ENCODE data around the gene PDZD8. TPM values are rescaled to one million over a fixed set of nuclear protein-coding genes. Genes with fewer than 3 reads are reported as not detected.

The PDZD8 gene
- total RNA-seq, 2 donors from 2014 or later, result 23.0 to 32.9 TPM

- Histone ChIP-seq H3K27ac (no peak overlapping the region), H3K9me3 (no peaks in the 10 kb centered on the region), H3K4me3 (no peak overlapping the region), H3K36me3 (no peaks in the 10 kb centered on the region), H3K4me1 (ENCODE audit: control insufficient read depth in 1 of 2, low read depth in 2 of 2) (no peaks in the 10 kb centered on the region), H3K27me3 (replicated peaks; ENCODE audit: insufficient read depth) (no peaks in the 10 kb centered on the region)
- no peak for DNase-seq (ENCODE audit: low spot score)
- no peak for ATAC-seq (ENCODE audit: insufficient number of reproducible peaks, low FRiP score, low read depth)
- TF ChIP-seq CTCF (IDR thresholded peaks at IDR 0.05), result no peak
Measured at GRCh38 chr10:117254774-117255735, 120.2 kb downstream of the PDZD8 start.

- no peak for TF ChIP-seq CTCF (IDR thresholded peaks at IDR 0.05)
- H3K4me3 ChIP-seq, result no peak overlapping the region
- H3K9me3 ChIP-seq, result no peaks in the 10 kb centered on the region
- DNase-seq (ENCODE audit: low spot score) (no peak), ATAC-seq (ENCODE audit: insufficient number of reproducible peaks, low FRiP score, low read depth) (no peak)
- no peak overlapping the region for H3K27ac ChIP-seq
- H3K27me3 ChIP-seq (replicated peaks; ENCODE audit: insufficient read depth), result no peaks in the 10 kb centered on the region
- H3K4me1 ChIP-seq (ENCODE audit: control insufficient read depth in 1 of 2, low read depth in 2 of 2), result no peaks in the 10 kb centered on the region
- H3K36me3 ChIP-seq, result no peaks in the 10 kb centered on the region
Measured at GRCh38 chr10:117254338-117254737, 120.9 kb downstream of the PDZD8 start.

- H3K27me3 ChIP-seq (replicated peaks; ENCODE audit: insufficient read depth), result no peaks in the 10 kb centered on the region
- no peak overlapping the region for H3K27ac ChIP-seq
- no peak for ATAC-seq (ENCODE audit: insufficient number of reproducible peaks, low FRiP score, low read depth)
- no peak for DNase-seq (ENCODE audit: low spot score)
- H3K9me3 ChIP-seq, result no peaks in the 10 kb centered on the region
- H3K36me3 ChIP-seq, result no peaks in the 10 kb centered on the region
- H3K4me3 ChIP-seq, result no peak overlapping the region
- H3K4me1 ChIP-seq (ENCODE audit: control insufficient read depth in 1 of 2, low read depth in 2 of 2), result no peaks in the 10 kb centered on the region
- no peak for TF ChIP-seq CTCF (IDR thresholded peaks at IDR 0.05)
Measured at GRCh38 chr10:117253908-117254307, 121.3 kb downstream of the PDZD8 start.

- Histone ChIP-seq H3K9me3 (no peaks in the 10 kb centered on the region), H3K27me3 (replicated peaks; ENCODE audit: insufficient read depth) (no peaks in the 10 kb centered on the region), H3K4me3 (no peak overlapping the region), H3K4me1 (ENCODE audit: control insufficient read depth in 1 of 2, low read depth in 2 of 2) (no peaks in the 10 kb centered on the region), H3K36me3 (no peaks in the 10 kb centered on the region), H3K27ac (no peak overlapping the region)
- no peak for ATAC-seq (ENCODE audit: insufficient number of reproducible peaks, low FRiP score, low read depth)
- TF ChIP-seq CTCF (IDR thresholded peaks at IDR 0.05), result no peak
- DNase-seq (ENCODE audit: low spot score), result no peak
Measured at GRCh38 chr10:117250411-117250810, 124.8 kb downstream of the PDZD8 start.

- H3K36me3 ChIP-seq, result no peaks in the 10 kb centered on the region
Measured at GRCh38 chr10:117249493-117250093, 125.6 kb downstream of the PDZD8 start.

More at GRCh38 chr10:117249493-117250093, 125.6 kb downstream of the PDZD8 start:
- no peak overlapping the region for H3K27ac ChIP-seq
- H3K9me3 ChIP-seq, result no peaks in the 10 kb centered on the region
- no peak for TF ChIP-seq CTCF (IDR thresholded peaks at IDR 0.05)
- H3K4me3 ChIP-seq, result no peak overlapping the region
- DNase-seq (ENCODE audit: low spot score), result no peak
- no peaks in the 10 kb centered on the region for H3K27me3 ChIP-seq (replicated peaks; ENCODE audit: insufficient read depth)
- no peaks in the 10 kb centered on the region for H3K4me1 ChIP-seq (ENCODE audit: control insufficient read depth in 1 of 2, low read depth in 2 of 2)
- no peak for ATAC-seq (ENCODE audit: insufficient number of reproducible peaks, low FRiP score, low read depth)
